Measurements from ENCODE around the gene FLACC1. TPM values are rescaled to one million over a fixed set of nuclear protein-coding genes. Genes with fewer than 3 reads are reported as not detected.
"Not testable (repeated sequence)": the region's sequence is repeated elsewhere in the genome, so short reads cannot be mapped to it uniquely, and the experiment has no call there.

The FLACC1 gene
- total RNA-seq, 1 experiment from 2014 or later = 0.87 TPM

DNA sequence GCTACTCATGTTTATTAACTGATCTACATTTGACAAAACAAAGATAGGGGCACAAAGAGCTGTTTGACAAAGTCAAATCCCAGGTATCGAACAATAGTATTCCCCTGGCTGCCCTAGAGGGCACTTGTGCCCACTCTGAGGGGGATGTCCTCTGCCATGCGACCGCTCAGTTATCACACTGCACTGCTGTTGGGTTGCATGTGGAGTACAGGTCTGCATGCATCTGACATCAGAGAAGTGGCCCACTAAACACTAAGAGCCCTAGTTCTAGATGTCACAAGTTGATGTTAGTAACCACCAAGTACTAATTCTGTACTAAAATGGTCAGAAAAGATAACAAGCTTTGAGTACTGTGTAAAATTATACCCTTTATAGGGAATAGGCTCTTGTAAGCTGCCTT, 20.1 kb upstream of the FLACC1 start:
- Histone ChIP-seq H3K27ac (no peak overlapping the region), H3K4me3 (no peak overlapping the region), H3K27me3 (ENCODE audit: insufficient read depth, low read depth) (no peaks in the 10 kb centered on the region), H3K4me2 (no peak overlapping the region), H3K36me3 (ENCODE audit: low read depth) (no peaks in the 10 kb centered on the region), H3K4me1 (replicated peaks; ENCODE audit: insufficient read depth) (no peaks in the 10 kb centered on the region), H4K20me1 (ENCODE audit: insufficient read depth) (no peaks in the 10 kb centered on the region), H3F3A (ENCODE audit: insufficient read depth, low read depth) (no peaks in the 10 kb centered on the region), H3K9me2 (ENCODE audit: insufficient read depth) (no peaks in the 10 kb centered on the region), H3K9me3 (ENCODE audit: insufficient read depth, low read depth) (no peaks in the 10 kb centered on the region; the same call in 1 of the 2 replicates), H2AFZ (no peak overlapping the region), H3K79me2 (ENCODE audit: low read depth) (no peaks in the 10 kb centered on the region)
- intact Hi-C loops (cut with micrococcal nuclease; ENCODE audit: unreplicated experiment) = no loop called here
- DNase-seq = no peak
- ChIA-PET POLR2A (ENCODE audit: unreplicated experiment) (no interaction called here), CTCF (no interaction called here)
- TF ChIP-seq, protein P1, sequence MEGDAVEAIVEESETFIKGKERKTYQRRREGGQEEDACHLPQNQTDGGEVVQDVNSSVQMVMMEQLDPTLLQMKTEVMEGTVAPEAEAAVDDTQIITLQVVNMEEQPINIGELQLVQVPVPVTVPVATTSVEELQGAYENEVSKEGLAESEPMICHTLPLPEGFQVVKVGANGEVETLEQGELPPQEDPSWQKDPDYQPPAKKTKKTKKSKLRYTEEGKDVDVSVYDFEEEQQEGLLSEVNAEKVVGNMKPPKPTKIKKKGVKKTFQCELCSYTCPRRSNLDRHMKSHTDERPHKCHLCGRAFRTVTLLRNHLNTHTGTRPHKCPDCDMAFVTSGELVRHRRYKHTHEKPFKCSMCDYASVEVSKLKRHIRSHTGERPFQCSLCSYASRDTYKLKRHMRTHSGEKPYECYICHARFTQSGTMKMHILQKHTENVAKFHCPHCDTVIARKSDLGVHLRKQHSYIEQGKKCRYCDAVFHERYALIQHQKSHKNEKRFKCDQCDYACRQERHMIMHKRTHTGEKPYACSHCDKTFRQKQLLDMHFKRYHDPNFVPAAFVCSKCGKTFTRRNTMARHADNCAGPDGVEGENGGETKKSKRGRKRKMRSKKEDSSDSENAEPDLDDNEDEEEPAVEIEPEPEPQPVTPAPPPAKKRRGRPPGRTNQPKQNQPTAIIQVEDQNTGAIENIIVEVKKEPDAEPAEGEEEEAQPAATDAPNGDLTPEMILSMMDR (conservative IDR thresholded peaks at IDR 0.05) = no peak
- no peak for TF ChIP-seq EZH2 (IDR thresholded peaks at IDR 0.05; ENCODE audit: low read depth)
- no TSS peak for BruUV-seq (replicated peaks)

DNA sequence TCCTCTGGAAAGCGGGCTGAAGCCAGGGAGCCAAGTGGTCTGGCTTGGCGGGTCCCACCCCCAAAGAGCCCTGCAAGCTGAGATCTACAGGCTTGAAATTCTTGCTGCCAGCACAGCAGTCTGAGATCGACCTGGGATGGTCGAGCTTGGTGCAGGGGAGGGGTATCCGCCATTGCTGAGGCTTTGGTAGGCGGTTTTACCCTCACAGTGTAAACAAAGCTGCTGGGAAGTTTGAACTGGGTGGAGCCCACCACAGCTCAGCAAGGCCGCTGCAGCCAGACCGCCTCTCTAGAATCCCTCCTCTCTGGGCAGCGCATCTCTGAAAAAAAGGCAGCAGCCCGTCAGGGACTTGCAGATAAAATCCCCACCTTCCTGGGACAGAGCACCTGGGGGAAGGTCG, 12.6 kb upstream of the FLACC1 start:
- H3K4me3 ChIP-seq = no peak overlapping the region
- POLR2A ChIA-PET (ENCODE audit: unreplicated experiment) = no interaction called here
- TF ChIP-seq, protein P1 (conservative IDR thresholded peaks at IDR 0.05) = no peak
- TF ChIP-seq EZH2 (IDR thresholded peaks at IDR 0.05; ENCODE audit: low read depth) = no peak
- no peak overlapping the region for H3K4me2 ChIP-seq
- intact Hi-C loops (cut with micrococcal nuclease; ENCODE audit: unreplicated experiment) = no loop called here
- no TSS peak for BruUV-seq (replicated peaks)
- no peaks in the 10 kb centered on the region for H3K4me1 ChIP-seq (replicated peaks; ENCODE audit: insufficient read depth)
- H3K79me2 ChIP-seq (ENCODE audit: low read depth) = no peaks in the 10 kb centered on the region
- no peak for DNase-seq
- H4K20me1 ChIP-seq (ENCODE audit: insufficient read depth) = no peaks in the 10 kb centered on the region
- no peak overlapping the region for H2AFZ ChIP-seq
- H3K9me2 ChIP-seq (ENCODE audit: insufficient read depth) = no peaks in the 10 kb centered on the region
- no peak overlapping the region for H3K27ac ChIP-seq
- no peaks in the 10 kb centered on the region for H3K36me3 ChIP-seq (ENCODE audit: low read depth)
- peaks cover 5% of the 10 kb centered on the region for H3K9me3 ChIP-seq (ENCODE audit: insufficient read depth, low read depth)
- no peaks in the 10 kb centered on the region for H3F3A ChIP-seq (ENCODE audit: insufficient read depth, low read depth)
- CTCF ChIA-PET = no interaction called here
- H3K27me3 ChIP-seq (ENCODE audit: insufficient read depth, low read depth) = no peaks in the 10 kb centered on the region

DNA sequence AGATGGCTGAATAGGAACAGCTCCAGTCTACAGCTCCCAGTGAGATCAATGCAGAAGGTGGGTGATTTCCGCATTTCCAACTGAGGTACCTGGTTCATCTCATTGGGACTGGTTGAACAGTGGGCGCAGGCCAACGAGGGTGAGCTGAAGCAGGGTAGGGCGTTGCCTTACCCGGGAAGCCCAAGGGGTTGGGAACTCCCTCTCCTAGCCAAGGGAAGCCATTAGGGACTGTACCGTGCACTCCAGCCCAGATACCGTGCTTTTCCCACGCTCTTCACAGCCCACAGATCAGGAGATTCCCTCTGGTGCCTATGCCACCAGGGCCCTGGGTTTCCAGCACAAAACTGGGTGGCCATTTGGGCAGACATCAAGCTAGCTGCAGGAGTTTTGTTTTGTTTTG, 12.2 kb upstream of the FLACC1 start:
- H3K79me2 ChIP-seq (ENCODE audit: low read depth); H3F3A ChIP-seq (ENCODE audit: insufficient read depth, low read depth); H4K20me1 ChIP-seq (ENCODE audit: insufficient read depth); BruUV-seq (replicated peaks); H3K27me3 ChIP-seq (ENCODE audit: insufficient read depth, low read depth); H3K4me3 ChIP-seq; H3K4me1 ChIP-seq (replicated peaks; ENCODE audit: insufficient read depth); H3K9me3 ChIP-seq (ENCODE audit: insufficient read depth, low read depth); H3K9me2 ChIP-seq (ENCODE audit: insufficient read depth); H3K4me2 ChIP-seq; POLR2A ChIA-PET (ENCODE audit: unreplicated experiment); CTCF ChIA-PET; intact Hi-C loops (cut with micrococcal nuclease; ENCODE audit: unreplicated experiment); H3K36me3 ChIP-seq (ENCODE audit: low read depth); H3K27ac ChIP-seq; H2AFZ ChIP-seq; DNase-seq: not testable (repeated sequence)

DNA sequence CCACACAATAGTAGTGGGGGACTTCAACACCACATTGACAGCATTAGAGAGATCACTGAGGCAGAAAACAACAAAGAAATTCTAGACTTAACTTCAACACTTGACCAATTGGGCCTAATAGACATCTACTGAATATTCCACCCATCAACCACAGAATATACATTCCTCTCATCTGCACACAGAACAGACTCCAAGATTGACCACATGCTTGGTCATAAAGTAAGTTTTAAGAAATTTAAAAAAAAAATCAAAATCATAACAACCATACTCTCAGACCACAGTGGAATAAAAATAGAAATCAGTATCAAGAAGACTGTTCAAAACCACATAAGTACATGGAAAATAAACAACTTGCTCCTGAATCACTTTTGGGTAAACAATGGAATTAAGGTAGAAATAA, 9.0 kb upstream of the FLACC1 start:
- Histone ChIP-seq H3K4me1 (replicated peaks; ENCODE audit: insufficient read depth) (no peaks in the 10 kb centered on the region), H3K4me3 (no peak overlapping the region), H3K4me2 (no peak overlapping the region), H3K9me2 (ENCODE audit: insufficient read depth) (no peaks in the 10 kb centered on the region), H4K20me1 (ENCODE audit: insufficient read depth) (no peaks in the 10 kb centered on the region), H3F3A (ENCODE audit: insufficient read depth, low read depth) (no peaks in the 10 kb centered on the region), H3K9me3 (ENCODE audit: insufficient read depth, low read depth) (peaks cover 14% of the 10 kb centered on the region), H2AFZ (no peak overlapping the region), H3K27me3 (ENCODE audit: insufficient read depth, low read depth) (no peaks in the 10 kb centered on the region), H3K36me3 (ENCODE audit: low read depth) (no peaks in the 10 kb centered on the region), H3K27ac (no peak overlapping the region), H3K79me2 (ENCODE audit: low read depth) (no peaks in the 10 kb centered on the region)
- TF ChIP-seq, protein P1 (conservative IDR thresholded peaks at IDR 0.05) = no peak
- TF ChIP-seq EZH2 (IDR thresholded peaks at IDR 0.05; ENCODE audit: low read depth) = no peak
- BruUV-seq (replicated peaks) = no TSS peak
- no peak for DNase-seq
- intact Hi-C loops (cut with micrococcal nuclease; ENCODE audit: unreplicated experiment) = no loop called here
- ChIA-PET CTCF (interaction anchor here (0.5 kb wide), 1 partner anchor 467 kb away, joined by 3 read pairs; no protein-coding TSS in a partner anchor), POLR2A (ENCODE audit: unreplicated experiment) (no interaction called here)
